GM21529 (cell line): ENCODE results near the gene SMPD1.

Experiments
- ATAC-seq: cut with Tn5 transposase; IDR thresholded peaks from one replicate; pipeline ENCODE4 v1.9.1; 2021; ENCODE audit not compliant: unreplicated experiment

Gene SMPD1

DNA sequence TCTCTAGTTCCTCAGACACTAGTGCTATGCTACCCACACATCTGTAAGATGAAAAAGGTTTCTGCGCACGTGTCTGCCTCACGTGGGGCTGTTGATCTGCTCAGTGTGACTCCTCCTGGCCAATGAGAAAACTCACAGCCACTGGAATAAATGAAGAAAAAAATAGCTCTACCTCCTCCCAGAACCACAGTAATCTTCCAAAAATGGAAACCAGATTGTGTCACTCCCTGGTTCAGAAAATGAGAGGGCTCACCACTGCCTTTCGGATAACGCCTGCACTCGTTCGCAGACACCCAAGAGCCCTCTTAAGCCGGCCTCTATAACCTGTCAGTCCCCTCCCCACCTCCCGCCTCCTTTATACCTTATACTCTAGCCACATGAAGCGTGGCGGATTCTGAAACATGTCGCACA, 23.5 kb downstream of the SMPD1 start:
- no peak for ATAC-seq

GRCh38 chr11:6414874-6415328, 24.6 kb downstream of the SMPD1 start:
- ATAC-seq = peak; percentile 54

DNA sequence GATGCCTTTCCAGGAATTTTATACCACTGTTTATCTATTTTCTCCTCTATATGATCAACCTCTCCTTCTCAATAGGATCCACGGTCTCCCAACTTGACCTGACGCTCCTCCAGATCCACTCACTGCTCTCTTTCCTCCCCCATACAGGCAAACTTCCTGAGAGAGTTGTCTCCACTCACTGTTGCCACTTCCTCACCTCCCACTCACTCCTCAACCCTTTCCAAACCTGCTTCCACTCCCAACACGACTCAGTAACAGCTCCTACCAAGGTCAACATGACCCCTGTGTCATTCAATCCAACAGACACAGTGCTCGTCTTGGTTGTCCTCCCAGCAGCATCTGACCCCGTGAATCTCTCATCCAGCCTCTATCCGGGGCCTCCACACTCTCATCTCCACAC, 25.5 kb downstream of the SMPD1 start:
- ATAC-seq = no peak

- ATAC-seq = no peak
Observed at GRCh38 chr11:6417907-6418556, 27.8 kb downstream of the SMPD1 start.

GRCh38 chr11:6418557-6419008, 28.3 kb downstream of the SMPD1 start:
- ATAC-seq = no peak

DNA sequence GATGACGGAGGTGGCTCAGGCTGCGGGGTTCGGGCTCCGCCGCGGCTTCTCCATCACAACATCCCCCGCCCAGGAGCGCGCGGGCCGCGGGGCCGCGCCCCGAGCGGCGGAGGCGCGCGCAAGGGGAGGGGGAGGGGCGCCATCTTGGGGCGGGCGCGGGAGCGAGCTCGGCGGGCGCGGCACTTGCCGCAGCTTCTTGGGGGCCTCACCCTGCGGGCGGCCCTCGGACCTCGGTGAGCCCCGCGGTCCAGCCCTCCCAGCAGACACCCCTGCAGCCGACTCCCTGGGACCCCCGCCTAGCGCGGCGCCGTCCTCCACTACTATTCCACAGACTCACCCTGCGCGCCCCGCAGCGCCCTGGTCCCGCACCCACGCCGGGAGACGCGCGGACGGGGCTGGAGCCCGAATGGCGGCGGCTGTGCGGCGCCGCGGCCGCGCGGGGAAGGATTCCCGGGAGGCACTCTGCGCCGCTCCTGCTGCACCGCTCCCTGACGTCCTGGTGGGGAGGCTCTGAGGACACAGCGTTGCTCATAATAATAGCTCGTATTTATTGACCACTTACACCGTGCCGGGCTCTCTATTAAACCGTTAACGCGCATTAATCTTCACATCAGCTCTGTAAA, 28.8 kb downstream of the SMPD1 start, which contains the start of gene APBB1:
Gene APBB1, minus strand, starts transcription at position 86 of the 623 bp plus-strand sequence. CDS start 7,747 bp downstream, outside the sequence.
- ATAC-seq = peak; percentile 57

- ATAC-seq = no peak
Observed at GRCh38 chr11:6420677-6421076, 30.4 kb downstream of the SMPD1 start.

- no peak for ATAC-seq
Observed at GRCh38 chr11:6427516-6427915, 37.2 kb downstream of the SMPD1 start.

DNA sequence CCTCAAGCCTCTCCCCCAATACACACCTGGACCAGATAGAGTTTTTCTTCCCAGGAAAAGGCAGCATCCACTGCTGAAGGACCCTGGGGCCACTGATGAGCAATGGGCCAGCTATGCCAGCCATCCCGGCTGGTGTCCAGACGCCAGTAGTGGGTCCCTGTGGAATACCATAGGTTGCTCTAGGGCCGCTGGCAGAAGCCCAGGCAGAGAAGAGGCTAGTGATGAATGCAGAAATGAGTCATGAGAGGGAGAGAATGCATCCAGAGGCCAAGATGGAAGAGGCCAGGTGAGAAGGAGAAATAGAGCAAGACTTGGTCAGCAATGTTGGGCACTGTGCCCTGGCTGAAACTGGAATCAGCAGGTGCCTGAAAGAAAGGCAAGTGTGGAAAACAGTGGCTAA, 41.6 kb downstream of the SMPD1 start:
- no peak for ATAC-seq

GRCh38 chr11:6433998-6434660, 43.9 kb downstream of the SMPD1 start:
- ATAC-seq = peak; percentile 48

- ATAC-seq = no peak
Observed at GRCh38 chr11:6437423-6437822, 47.1 kb downstream of the SMPD1 start.

- ATAC-seq = no peak
Observed at GRCh38 chr11:6437993-6438392, 47.7 kb downstream of the SMPD1 start.

DNA sequence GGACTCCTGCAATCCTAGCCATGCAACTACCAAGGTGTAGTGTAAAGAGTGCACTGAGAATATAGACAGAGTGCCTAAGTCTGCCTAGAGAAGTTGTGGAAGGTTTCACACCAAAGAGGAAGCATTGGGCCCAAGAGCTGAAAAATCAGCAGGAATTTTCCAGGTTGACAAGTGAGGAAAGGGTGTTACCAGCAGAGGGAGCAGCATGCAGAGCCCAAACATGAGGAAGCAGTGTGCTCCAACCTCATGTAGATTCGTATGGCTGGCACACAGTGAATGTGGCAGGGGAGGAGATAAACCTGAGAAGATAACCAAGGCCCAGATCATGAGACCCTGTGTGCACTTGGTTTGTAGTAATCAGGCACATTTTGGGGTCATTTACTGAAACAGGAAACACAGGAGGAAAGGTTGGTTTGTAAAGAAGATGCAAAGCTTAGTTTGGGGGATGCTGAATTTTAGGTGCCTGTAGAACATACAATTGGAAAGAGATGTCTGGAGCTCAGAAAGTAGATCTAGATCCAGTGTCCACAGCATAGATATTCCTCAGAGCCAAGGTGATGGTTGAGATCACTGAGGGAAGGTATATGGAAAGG, 48.8 kb downstream of the SMPD1 start:
- no peak for ATAC-seq

- no peak for ATAC-seq
Observed at GRCh38 chr11:6440906-6441358, 50.7 kb downstream of the SMPD1 start, which contains the start of gene HPX. TSS of gene HPX (minus strand) at chr11:6440987. CDS start at chr11:6440963, 24 bp downstream.

- no peak for ATAC-seq
Observed at GRCh38 chr11:6442441-6442840, 52.2 kb downstream of the SMPD1 start.

- peak; percentile 86 for ATAC-seq
Observed at GRCh38 chr11:6443269-6444003, 53.2 kb downstream of the SMPD1 start.
